ENCODE measurements around the gene PKP2. TPM values are rescaled to one million over a fixed set of nuclear protein-coding genes. Genes with fewer than 3 reads are reported as not detected.
"Not testable (repeated sequence)": the region's sequence is repeated elsewhere in the genome, so short reads cannot be mapped to it uniquely, and the experiment has no call there.

PKP2 gene
- total and polyA plus RNA-seq, 2 donors (not counting 3 experiments of a cell fraction or from before 2014, with no cell fraction given), result 1.4 to 6.5 TPM

DNA sequence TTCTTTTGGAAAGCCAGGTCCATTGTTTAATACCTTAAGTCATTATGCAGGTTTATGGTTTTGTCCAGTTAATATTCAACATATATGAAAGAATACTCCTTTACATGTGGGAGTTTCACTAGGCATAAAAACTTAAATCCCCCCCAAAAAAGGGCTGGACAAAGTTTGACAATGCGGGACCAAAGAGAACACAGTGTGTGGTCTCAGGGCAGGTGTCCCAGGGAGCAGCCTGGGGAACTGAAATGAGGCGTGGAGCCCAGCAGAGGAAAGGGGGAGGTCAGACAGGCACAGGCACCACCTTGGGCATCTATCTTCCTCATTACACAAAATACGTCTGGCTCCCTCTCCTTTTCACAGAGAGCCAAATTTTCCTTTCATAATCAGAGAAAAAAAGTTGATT, 22.5 kb downstream of the PKP2 start:
- H3K27me3 ChIP-seq (ENCODE audit: control insufficient read depth in 2 of 2, insufficient read depth in 2 of 2, low read length in 2 of 2), result no peaks in the 10 kb centered on the region
- FAIRE-seq (no peak), DNase-seq (ENCODE audit: low read depth, low spot score) (no peak)
- H3K9me3 ChIP-seq (replicated peaks; ENCODE audit: control insufficient read depth, insufficient read depth, low read length), result no peaks in the 10 kb centered on the region
- H3K4me1 ChIP-seq (ENCODE audit: control insufficient read depth, extremely low read depth, insufficient read depth, low read length), result no peaks in the 10 kb centered on the region
- H3K9ac ChIP-seq (replicated peaks; ENCODE audit: extremely low read depth, insufficient read depth, low read length), result no peak overlapping the region
- H3K79me2 ChIP-seq (ENCODE audit: control insufficient read depth, insufficient read depth, low read length), result no peaks in the 10 kb centered on the region
- H3K36me3 ChIP-seq (ENCODE audit: control insufficient read depth in 2 of 2, extremely low read depth in 1 of 2, insufficient read depth in 2 of 2, low read length in 2 of 2), result no peaks in the 10 kb centered on the region
- H3K4me2 ChIP-seq (ENCODE audit: insufficient read depth, low read length), result no peak overlapping the region
- H4K20me1 ChIP-seq (replicated peaks; ENCODE audit: control insufficient read depth, extremely low read depth, insufficient read depth, low read length), result no peaks in the 10 kb centered on the region
- no peak overlapping the region for H3K4me3 ChIP-seq (replicated peaks in 1 of 3; ENCODE audit: insufficient read depth in 1 of 3, low read depth in 1 of 3, low read length in 3 of 3)
- intact Hi-C loops (cut with micrococcal nuclease) (no loop called here), dilution Hi-C loops (cut with MboI; ENCODE audit: extremely low pct_ligation_motif_present, low sequenced_read_pairs) (no loop called here)
- BruUV-seq (replicated peaks), result no TSS peak
- ChIA-PET POLR2A (no interaction called here), CTCF (no interaction called here)
- H3K9me1 ChIP-seq (replicated peaks; ENCODE audit: control insufficient read depth, extremely low read depth, insufficient read depth, low read length), result no peaks in the 10 kb centered on the region
- H2AFZ ChIP-seq (ENCODE audit: low read depth, low read length), result no peak overlapping the region
- no peak overlapping the region for H3K27ac ChIP-seq (ENCODE audit: insufficient read depth, low read depth, low read length)
- no peak for TF ChIP-seq EZH2 (IDR thresholded peaks at IDR 0.05; ENCODE audit: borderline replicate concordance, low read depth, low read length, severe bottlenecking)
- TF ChIP-seq FOS (IDR thresholded peaks at IDR 0.05; ENCODE audit: borderline replicate concordance, insufficient read depth, low read length), result no peak
- no peak for TF ChIP-seq POLR2AphosphoS5 (IDR thresholded peaks at IDR 0.05; ENCODE audit: insufficient read depth, low read depth, low read length)
- TF ChIP-seq, protein P1, sequence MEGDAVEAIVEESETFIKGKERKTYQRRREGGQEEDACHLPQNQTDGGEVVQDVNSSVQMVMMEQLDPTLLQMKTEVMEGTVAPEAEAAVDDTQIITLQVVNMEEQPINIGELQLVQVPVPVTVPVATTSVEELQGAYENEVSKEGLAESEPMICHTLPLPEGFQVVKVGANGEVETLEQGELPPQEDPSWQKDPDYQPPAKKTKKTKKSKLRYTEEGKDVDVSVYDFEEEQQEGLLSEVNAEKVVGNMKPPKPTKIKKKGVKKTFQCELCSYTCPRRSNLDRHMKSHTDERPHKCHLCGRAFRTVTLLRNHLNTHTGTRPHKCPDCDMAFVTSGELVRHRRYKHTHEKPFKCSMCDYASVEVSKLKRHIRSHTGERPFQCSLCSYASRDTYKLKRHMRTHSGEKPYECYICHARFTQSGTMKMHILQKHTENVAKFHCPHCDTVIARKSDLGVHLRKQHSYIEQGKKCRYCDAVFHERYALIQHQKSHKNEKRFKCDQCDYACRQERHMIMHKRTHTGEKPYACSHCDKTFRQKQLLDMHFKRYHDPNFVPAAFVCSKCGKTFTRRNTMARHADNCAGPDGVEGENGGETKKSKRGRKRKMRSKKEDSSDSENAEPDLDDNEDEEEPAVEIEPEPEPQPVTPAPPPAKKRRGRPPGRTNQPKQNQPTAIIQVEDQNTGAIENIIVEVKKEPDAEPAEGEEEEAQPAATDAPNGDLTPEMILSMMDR (IDR thresholded peaks at IDR 0.05; ENCODE audit: extremely low read depth in 1 of 2, insufficient read depth in 1 of 2, low read depth in 1 of 2, low read length in 2 of 2), result no peak
- no peak for TF ChIP-seq GATA2 (IDR thresholded peaks at IDR 0.05; ENCODE audit: insufficient read depth, insufficient read length, low read depth, low read length)
- TF ChIP-seq, protein P2, sequence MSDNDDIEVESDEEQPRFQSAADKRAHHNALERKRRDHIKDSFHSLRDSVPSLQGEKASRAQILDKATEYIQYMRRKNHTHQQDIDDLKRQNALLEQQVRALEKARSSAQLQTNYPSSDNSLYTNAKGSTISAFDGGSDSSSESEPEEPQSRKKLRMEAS (IDR thresholded peaks at IDR 0.05; ENCODE audit: insufficient read depth, insufficient read length), result no peak
- no peak for TF ChIP-seq POLR2A (IDR thresholded peaks at IDR 0.05; ENCODE audit: low read depth, low read length)
- TF ChIP-seq MYC (IDR thresholded peaks at IDR 0.05; ENCODE audit: low read depth, low read length), result no peak
- TF ChIP-seq JUN (IDR thresholded peaks at IDR 0.05; ENCODE audit: borderline replicate concordance, insufficient read depth, insufficient read length, low read depth), result no peak

DNA sequence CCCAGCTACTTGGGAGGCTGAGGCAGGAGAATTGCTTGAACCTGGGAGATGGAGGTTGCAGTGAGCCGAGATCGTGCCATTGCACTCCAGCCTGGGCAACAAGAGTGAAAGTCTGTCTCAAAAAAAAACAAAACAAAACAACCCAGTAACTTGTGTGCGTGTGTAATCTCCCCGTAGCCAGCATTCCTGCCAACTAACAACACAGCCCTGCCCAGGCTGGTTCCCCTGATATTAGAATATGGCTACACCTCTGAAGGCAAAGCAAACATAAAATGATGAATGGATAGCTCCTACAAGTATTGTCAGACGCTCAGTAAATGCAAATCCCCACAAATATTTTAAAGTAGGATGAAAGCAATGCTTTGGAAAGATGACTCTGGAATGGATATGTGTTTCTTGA, 24.2 kb downstream of the PKP2 start:
- CTCF ChIA-PET; H3K4me1 ChIP-seq (ENCODE audit: control insufficient read depth, extremely low read depth, insufficient read depth, low read length); H3K4me3 ChIP-seq (replicated peaks in 1 of 3; ENCODE audit: insufficient read depth in 1 of 3, low read depth in 1 of 3, low read length in 3 of 3); H3K9me1 ChIP-seq (replicated peaks; ENCODE audit: control insufficient read depth, extremely low read depth, insufficient read depth, low read length); dilution Hi-C loops (cut with MboI; ENCODE audit: extremely low pct_ligation_motif_present, low sequenced_read_pairs); H3K4me2 ChIP-seq (ENCODE audit: insufficient read depth, low read length); H3K9ac ChIP-seq (replicated peaks; ENCODE audit: extremely low read depth, insufficient read depth, low read length); POLR2A ChIA-PET; H4K20me1 ChIP-seq (replicated peaks; ENCODE audit: control insufficient read depth, extremely low read depth, insufficient read depth, low read length); intact Hi-C loops (cut with micrococcal nuclease); H3K79me2 ChIP-seq (ENCODE audit: control insufficient read depth, insufficient read depth, low read length); H3K36me3 ChIP-seq (ENCODE audit: control insufficient read depth in 2 of 2, extremely low read depth in 1 of 2, insufficient read depth in 2 of 2, low read length in 2 of 2); FAIRE-seq; H3K27ac ChIP-seq (ENCODE audit: insufficient read depth, low read depth, low read length); H3K9me3 ChIP-seq (replicated peaks; ENCODE audit: control insufficient read depth, insufficient read depth, low read length); DNase-seq (ENCODE audit: low read depth, low spot score); H2AFZ ChIP-seq (ENCODE audit: low read depth, low read length); H3K27me3 ChIP-seq (ENCODE audit: control insufficient read depth in 2 of 2, insufficient read depth in 2 of 2, low read length in 2 of 2); BruUV-seq (replicated peaks): not testable (repeated sequence)
